ENCODE measurements around the gene SERAC1.

DNA sequence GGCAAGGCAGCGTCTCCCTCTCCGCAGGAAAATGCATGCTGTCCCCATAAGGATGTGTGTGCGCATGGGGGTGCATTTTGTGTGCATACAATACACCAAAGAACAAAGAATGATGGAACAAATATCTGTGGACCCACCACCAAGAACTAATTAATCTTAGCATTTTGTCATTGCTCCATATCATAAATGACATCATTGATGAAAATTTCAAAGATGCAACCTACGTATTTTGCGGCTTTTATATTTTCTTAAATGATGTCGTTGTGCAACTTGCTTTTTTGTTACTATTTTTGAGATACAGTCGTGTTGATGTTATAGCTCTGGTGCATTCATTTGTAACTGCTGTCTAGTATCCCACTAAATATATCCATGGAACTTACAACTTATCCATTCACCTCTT lies 89.7 kb downstream of the SERAC1 start:
- TF ChIP-seq, protein P1, sequence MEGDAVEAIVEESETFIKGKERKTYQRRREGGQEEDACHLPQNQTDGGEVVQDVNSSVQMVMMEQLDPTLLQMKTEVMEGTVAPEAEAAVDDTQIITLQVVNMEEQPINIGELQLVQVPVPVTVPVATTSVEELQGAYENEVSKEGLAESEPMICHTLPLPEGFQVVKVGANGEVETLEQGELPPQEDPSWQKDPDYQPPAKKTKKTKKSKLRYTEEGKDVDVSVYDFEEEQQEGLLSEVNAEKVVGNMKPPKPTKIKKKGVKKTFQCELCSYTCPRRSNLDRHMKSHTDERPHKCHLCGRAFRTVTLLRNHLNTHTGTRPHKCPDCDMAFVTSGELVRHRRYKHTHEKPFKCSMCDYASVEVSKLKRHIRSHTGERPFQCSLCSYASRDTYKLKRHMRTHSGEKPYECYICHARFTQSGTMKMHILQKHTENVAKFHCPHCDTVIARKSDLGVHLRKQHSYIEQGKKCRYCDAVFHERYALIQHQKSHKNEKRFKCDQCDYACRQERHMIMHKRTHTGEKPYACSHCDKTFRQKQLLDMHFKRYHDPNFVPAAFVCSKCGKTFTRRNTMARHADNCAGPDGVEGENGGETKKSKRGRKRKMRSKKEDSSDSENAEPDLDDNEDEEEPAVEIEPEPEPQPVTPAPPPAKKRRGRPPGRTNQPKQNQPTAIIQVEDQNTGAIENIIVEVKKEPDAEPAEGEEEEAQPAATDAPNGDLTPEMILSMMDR (optimal IDR thresholded peaks at IDR 0.05 in 1 of 3, IDR thresholded peaks at IDR 0.05 in 1 of 3, conservative IDR thresholded peaks at IDR 0.05 in 1 of 3; ENCODE audit: extremely low read depth in 1 of 3, insufficient read depth in 2 of 3, low read length in 3 of 3) = no peak
- TF ChIP-seq EZH2 (IDR thresholded peaks at IDR 0.05; ENCODE audit: low read length) = no peak
